Right renal pelvis (tissue), 4 donors: ENCODE measurements around the gene PFDN6. TPM values are rescaled to one million over a fixed set of nuclear protein-coding genes. Genes with fewer than 3 reads are reported as not detected.

Source experiments
- DNase-seq, 4 donors: peaks; one replicate each; pipeline ENCODE4 v3.0.0-alpha.2; 2013; ENCODE audit warnings: low read depth in 4 of 4, low spot score in 3 of 4, missing footprints in 1 of 4
- polyA plus RNA-seq, 4 donors: library from polyadenylated mRNA; unstranded; fragments of 120-200 nt; gene quantifications; one replicate each; pipeline ENCODE4 v1.2.1, GENCODE V29; 2013; ENCODE audit not compliant: insufficient read length in 4 of 4

PFDN6 gene
- polyA plus RNA-seq, 4 donors = 64.2 to 78.3 (median 73.5) TPM

- DNase-seq = no peak
Measured at GRCh38 chr6:33314943-33315792, 25.8 kb downstream of the PFDN6 start.

DNA sequence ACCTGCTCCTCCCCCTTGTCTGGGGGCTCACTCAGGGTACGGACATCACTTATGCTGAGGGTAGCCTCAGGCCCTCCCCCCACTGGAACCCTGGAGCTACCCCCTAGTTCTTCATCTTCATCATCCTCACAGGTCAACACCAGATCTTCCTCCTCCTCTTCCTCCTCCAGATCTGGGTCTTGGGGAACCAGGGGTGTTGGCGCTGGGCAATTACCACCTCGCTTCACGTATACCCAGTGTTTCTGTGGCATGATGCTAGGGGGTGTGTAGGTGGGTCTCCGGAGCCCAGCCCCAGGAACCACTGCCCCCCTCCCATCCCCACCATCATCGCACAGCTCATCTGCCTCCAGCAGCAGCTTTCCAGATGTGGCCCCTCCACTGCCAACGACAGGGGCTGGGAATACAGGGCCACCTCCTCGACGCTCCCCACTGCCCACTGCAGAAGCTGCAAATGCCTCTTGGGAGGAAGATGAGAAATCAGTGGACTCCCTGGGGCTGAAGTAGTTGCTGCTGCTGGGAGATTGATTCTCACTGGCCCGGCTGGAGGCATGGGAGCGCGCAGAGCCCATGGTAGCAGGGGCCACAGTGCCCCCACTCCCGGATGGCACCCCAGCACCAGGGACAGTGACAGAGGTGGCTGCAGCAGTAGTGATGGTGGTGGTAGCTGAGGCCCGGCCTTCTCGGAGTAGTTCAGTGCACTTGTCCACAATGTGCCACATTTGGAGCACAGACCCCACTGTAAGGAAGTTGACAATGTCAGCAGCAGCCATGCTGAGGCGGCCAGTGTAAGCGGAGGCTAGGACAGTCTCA, 26.6 kb downstream of the PFDN6 start:
- DNase-seq = no peak

DNA sequence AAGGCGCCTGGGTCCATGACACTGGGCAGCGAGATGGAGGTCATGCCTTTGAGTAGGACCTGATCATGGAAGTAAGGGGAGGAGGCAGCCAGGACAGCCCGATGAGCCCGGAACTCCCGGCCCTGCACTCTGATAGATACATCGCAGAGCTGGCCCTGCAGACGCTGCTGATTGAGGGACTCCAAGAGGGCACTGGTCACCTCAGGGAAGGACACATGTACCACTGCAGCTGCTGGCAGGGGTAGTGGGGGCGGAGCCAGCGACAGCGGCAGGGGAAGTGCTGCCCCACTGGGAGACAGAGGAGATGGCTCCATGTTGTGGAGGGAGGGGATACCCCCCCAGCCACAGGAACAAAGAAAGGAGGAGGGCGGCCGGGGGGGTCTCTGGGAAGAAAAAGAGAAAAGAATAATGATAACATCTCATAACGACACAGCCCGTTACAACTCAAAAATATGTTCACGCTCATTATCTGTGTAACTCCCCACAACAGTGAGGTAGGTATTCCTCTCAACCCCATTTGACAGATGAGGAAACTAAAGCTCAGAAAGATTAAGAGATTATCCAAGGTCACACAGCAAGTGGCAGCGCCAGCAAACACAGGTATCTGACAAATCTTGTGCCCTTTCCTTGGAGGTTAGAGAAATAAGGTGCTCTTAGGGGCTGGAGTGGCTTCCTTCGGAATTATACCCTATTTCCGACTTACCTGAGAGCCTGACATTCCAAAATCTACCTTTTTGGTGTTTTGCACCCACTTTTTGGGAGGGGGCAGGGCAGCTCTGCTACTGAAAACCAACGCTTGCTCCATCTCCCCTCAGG, 27.4 kb downstream of the PFDN6 start:
- DNase-seq = no peak

DNA sequence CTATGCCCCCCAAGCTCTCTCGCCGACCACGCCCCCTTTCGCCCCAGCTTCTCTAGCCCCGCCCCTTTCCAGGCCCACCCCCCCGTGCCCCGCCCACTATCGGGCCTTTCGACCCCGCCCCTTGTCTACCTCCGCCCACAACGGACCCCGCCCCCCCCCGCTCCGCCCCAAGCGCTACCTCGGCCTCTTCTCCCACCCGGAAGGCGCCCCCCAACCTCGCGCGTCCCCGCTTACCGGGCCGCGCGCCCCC, 27.9 kb downstream of the PFDN6 start:
- DNase-seq = no peak

DNA sequence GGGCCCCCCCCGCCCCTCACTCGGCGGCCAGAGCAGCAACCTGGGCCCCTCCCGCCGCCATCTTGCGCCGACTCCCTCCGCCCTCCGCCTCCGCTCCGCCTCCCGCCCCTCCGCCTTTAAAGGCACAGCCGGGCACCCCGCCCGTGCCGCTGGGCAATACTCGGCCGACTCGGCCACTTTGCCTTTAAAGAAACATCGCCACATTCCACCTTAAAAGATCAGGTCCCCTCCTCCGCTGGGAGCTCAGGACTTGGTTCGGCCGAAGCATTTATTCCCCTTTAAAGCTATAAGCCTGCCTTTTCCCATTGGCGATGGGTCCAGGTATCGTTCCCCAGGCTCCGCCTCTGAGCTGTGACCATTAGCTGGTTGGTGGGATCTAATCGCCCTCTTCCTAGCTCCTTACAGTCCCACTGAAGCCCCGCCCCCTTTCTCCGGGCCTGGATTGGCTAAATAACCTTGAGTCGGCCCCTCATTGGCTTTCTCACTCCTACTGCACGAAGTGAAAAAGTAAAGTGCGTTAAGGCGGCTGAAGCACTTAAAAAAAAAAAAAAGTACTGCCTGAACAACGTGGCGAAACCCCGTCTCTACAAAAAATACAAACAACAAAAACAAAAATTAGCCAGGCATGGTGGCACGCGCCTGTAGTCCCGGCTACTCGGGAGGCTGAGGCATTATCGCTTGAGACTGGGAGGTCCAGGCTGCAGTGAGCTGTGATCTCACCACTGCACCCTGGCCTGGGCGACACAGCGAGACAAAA, 28.4 kb downstream of the PFDN6 start, which contains the start of gene ZBTB22:
Gene ZBTB22 (minus strand): TSS at position 76 of the 757 bp plus-strand sequence. CDS start 828 bp downstream, outside the sequence.
- DNase-seq = peak; percentile 98 to 100 (median 99)

DNA sequence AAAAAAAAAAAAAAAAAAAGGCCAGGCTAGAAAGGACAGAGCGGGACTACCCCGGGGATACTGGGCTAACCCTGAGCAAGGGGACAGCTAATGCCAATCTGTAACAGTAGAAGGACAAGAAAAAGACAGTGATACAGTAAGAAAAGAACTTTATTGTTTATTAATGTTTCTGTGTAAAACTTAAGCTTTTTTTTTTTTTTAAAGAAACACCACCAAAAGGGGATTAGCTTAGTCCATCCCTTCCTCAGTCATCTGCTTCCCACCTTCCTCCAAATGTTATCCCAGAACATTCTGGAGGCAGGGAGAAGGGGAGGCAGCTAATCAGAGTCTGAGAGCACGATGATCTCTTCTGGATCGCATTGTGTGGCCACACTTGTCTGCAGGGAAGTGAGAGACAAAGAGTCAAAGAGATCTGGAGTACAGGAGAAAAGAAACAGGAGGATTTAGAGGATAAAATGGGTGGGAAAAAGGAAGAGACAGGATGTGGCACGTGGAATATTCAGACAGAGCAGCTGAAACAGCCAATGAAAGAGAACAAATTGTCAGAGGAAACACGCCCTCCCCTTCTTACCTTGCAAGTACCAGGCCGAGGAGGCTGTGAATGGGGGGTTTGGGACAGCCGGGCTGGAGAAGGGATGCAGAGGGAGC, 29.1 kb downstream of the PFDN6 start:
- no peak for DNase-seq

GRCh38 chr6:33319939-33320314, 30.5 kb downstream of the PFDN6 start:
- no peak for DNase-seq

DNA sequence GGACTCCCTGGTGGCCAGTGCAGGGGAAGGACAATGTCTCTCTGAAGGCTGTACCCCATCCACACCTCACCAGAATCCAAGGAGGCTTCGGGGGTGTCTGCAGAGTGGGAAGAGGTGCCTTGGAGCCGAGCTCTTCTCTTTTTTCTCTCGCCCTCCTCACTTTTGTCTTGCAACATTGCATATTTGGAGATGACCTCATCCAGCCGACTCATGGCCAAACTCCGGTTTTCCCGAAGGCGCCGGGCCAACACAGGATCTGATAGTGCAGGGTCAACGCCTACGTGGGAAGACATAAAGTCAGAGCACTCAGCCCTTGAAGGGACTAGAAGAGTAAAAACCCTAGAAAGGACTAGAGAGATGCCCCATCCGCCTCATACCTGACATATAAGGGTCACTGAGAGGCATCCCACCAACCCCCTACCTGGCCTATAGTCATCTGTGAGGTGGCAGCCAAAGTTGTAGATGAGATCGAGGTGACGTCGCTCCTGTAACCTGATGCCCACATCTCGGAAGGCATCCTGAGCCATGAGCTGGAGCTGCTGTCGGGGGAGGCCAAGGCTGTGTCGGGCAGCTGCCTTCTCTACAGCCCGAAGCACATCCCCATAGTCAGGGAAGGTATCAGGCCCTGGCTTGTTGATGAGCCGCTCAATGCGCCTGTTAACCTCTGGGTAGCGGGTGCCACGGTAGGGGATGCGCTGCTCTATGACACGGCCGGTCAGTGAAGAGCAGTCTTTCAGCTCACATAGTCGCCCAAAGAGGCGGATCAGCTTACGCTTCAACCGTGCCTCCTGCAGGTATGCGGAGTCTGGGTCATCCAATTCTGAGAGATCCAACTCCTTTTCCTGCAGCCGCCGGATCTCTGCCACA, 31.1 kb downstream of the PFDN6 start:
- no peak for DNase-seq

- DNase-seq = no peak
Measured at GRCh38 chr6:33321227-33321626, 31.8 kb downstream of the PFDN6 start.

DNA sequence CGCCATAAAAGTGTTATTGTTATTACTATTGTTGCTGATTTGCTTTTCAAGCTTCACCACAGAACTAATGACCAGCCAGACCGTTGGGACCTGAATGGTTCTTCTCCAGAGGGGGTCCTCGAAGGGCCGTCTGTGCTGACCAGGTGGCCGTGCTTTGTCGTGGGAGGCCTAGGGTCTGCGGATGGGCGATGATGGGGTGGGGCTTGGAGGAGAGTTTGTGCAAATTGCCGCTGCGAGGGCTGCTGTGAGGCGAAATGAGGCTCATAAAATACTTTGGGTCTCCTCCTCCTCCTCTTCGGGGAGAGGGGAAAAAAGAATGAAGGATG, 34.2 kb downstream of the PFDN6 start:
- no peak for DNase-seq

- DNase-seq = no peak
Measured at GRCh38 chr6:33324125-33324524, 34.7 kb downstream of the PFDN6 start.

- no peak for DNase-seq
Measured at GRCh38 chr6:33329058-33329457, 39.7 kb downstream of the PFDN6 start.

DNA sequence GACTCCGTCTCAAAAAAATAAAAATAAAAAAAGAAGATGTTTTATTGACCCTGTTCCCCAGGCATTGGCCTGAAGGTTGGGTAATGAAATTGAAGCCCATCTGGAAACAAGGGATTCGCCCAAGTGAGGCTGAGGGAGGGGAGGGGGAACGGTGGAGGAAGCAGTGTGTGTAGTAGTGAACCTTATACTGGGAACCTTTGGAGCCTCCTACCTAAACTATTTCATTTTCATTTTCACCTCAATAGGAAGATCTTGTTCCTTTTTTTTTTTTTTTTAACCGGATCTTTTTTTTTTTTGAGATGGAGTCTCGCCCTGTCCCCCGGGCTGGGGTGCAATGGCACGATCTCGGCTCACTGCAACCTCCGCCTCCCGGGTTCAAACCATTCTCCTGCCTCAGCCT, 41.3 kb downstream of the PFDN6 start:
- DNase-seq = no peak

DNA sequence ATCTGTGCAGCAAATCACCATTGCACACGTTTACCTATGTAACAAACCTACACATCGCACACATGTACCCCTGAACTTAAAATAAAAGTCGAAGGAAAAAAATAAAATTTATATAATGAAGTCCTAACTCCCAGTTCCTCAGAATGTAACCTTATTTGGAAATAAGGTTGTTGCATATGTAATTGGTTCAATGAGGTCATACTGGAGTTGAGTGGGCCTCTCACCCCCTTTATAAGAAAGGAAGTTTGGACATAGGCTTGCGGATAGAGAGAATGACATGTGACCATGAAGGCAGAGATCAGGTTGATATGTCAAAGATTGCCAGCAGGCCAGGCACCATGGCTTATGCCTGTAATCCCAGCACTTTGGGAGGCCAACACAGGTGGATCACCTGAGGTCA, 44.3 kb downstream of the PFDN6 start:
- no peak for DNase-seq

DNA sequence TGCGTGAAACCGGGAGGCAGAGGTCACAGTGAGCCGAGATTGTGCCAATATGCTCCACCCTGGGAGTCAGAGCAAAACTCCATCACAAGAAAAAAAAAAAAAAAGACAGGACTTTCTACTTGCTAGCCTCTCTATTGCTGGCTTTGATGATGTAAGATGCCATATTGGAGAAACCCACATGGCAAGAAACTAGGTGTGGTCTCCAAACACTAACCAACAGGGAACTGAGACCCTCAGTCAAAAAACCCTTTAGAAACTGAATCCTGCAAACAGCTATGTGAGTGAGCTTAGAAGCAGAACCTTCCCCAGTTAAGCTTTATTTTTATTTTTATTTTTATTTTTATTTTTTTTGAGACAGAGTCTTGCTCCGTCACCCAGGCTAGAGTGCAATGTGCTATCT, 46.5 kb downstream of the PFDN6 start:
- no peak for DNase-seq

GRCh38 chr6:33336495-33336894, 47.1 kb downstream of the PFDN6 start:
- no peak for DNase-seq

- DNase-seq = no peak
Measured at GRCh38 chr6:33339193-33339592, 49.8 kb downstream of the PFDN6 start.
